HepG2 (cell line): Measurements from ENCODE around the gene PLCXD1. TPM values are rescaled to one million over a fixed set of nuclear protein-coding genes. Genes with fewer than 3 reads are reported as not detected.
"Not testable (repeated sequence)": the region's sequence is repeated elsewhere in the genome, so short reads cannot be mapped to it uniquely, and the experiment has no call there.

Experiments used
- ATAC-seq: fragments of 200-7000 bp; cut with Tn5 transposase; 3 replicates; pipeline ENCODE4 v1.9.1; 2020; ENCODE audit warnings: mild to moderate bottlenecking, moderate library complexity
- BruUV-seq: library from RNA; stranded (reverse); fragments of 400-500 nt; replicated peaks from 2 replicates; lab custom pipeline; 2021; lab: Mats Ljungman, UMichigan
- CTCF ChIA-PET: fragments of 300-600 bp; formaldehyde crosslinking; extraction: SDS; loops from one replicate; lab custom pipeline; 2021; ENCODE audit warnings: low total read pairs, inconsistent platforms, low intra/inter-chr PET ratio; lab: Yijun Ruan, JAX
- POLR2A ChIA-PET: fragments of 350-600 bp; sonication (Branson Sonifier 250); formaldehyde crosslinking; loops from one replicate; lab custom pipeline; 2020; ENCODE audit warnings: antibody characterized with exemption, inconsistent platforms; lab: Yijun Ruan, JAX
- DNase-seq: peaks from one replicate; pipeline ENCODE4 v3.0.0-alpha.2; 2015; ENCODE audit warnings: low spot score
- FAIRE-seq: peaks from 3 replicates; lab custom pipeline; 2011; peaks lifted over from hg19 to GRCh38; lab: Jason Lieb, UNC
- H2AFZ ChIP-seq: one replicate; pipeline ENCODE4 v1.6.1; 2011; ENCODE audit warnings: low read length, inconsistent platforms
- H3K27ac ChIP-seq: fragments of 300-600 bp; 3 replicates; pipeline ENCODE4 v1.8.0; 2011; ENCODE audit warnings: mixed run types, mild to moderate bottlenecking, mixed read lengths, low read length, inconsistent platforms; ENCODE audit not compliant: insufficient read depth; ENCODE audit errors: extremely low read length
- H3K27me3 ChIP-seq, 2 experiments: fragments of 200-600 bp in 1 of 2; 2 replicates in 1 of 2; 3 replicates in 1 of 2; pipeline versions ENCODE4 v1.6.0 to v1.8.0; 2011; ENCODE audit warnings: low read length in 2 of 2, mild to moderate bottlenecking in 2 of 2, moderate library complexity in 2 of 2, inconsistent platforms in 1 of 2; ENCODE audit not compliant: insufficient read depth in 2 of 2, control insufficient read depth in 1 of 2
- H3K36me3 ChIP-seq, 2 experiments: fragments of 200-600 bp in 1 of 2; replicated peaks in 1 of 2; 2 replicates in 1 of 2; 3 replicates in 1 of 2; pipeline versions ENCODE4 v1.5.1 to v1.8.0; 2011; ENCODE audit warnings: low read length in 2 of 2, inconsistent platforms in 1 of 2; ENCODE audit not compliant: insufficient read depth in 2 of 2, control insufficient read depth in 1 of 2
- H3K4me1 ChIP-seq: 2 replicates; pipeline ENCODE4 v1.5.1; 2012; ENCODE audit warnings: low read length, inconsistent platforms; ENCODE audit not compliant: insufficient read depth
- H3K4me2 ChIP-seq: 2 replicates; pipeline ENCODE4 v1.6.0; 2011; ENCODE audit warnings: low read depth, low read length, inconsistent platforms
- H3K4me3 ChIP-seq, 3 experiments: fragments of 200-600 bp in 1 of 3; sonication (generic), shearing (Covaris generic) in 1 of 3; replicated peaks in 1 of 3; 2 replicates each; pipeline ENCODE4 v1.5.1; 2011 to 2016; ENCODE audit warnings: low read length in 3 of 3, inconsistent platforms in 2 of 3, low read depth in 2 of 3, mild to moderate bottlenecking in 2 of 3, control low read depth in 1 of 3, mixed read lengths in 1 of 3; ENCODE audit not compliant: insufficient read depth in 1 of 3
- H3K79me2 ChIP-seq: one replicate; pipeline ENCODE4 v1.6.1; 2011; ENCODE audit warnings: low read length, inconsistent platforms; ENCODE audit not compliant: insufficient read depth
- H3K9ac ChIP-seq: 2 replicates; pipeline ENCODE4 v1.6.0; 2011; ENCODE audit warnings: mild to moderate bottlenecking, low read depth, low read length, inconsistent platforms; ENCODE audit not compliant: insufficient read depth
- H3K9me3 ChIP-seq: 2 replicates; pipeline ENCODE4 v1.5.1; 2012; ENCODE audit warnings: mild to moderate bottlenecking, low read length
- H4K20me1 ChIP-seq: 2 replicates; pipeline ENCODE4 v1.6.0; 2011; ENCODE audit warnings: inconsistent platforms, mild to moderate bottlenecking, low read length, moderate library complexity; ENCODE audit not compliant: insufficient read depth
- ESRRA ChIP-seq: sonication (generic); formaldehyde crosslinking; IDR thresholded peaks from 2 replicates; pipeline ENCODE4 v1.5.1; 2020; ENCODE audit warnings: mild to moderate bottlenecking, low read depth, missing genetic modification reagents
- FOXO1 ChIP-seq: sonication (generic); formaldehyde crosslinking; IDR thresholded peaks from 2 replicates; pipeline ENCODE4 v1.4.0; 2020; ENCODE audit warnings: missing genetic modification reagents
- RARA ChIP-seq: IDR thresholded peaks from 2 replicates; pipeline ENCODE4 v1.6.1; 2016; ENCODE audit warnings: missing genetic modification reagents, missing compliant biosample characterization
- ZNF292 ChIP-seq: sonication (generic); formaldehyde crosslinking; IDR thresholded peaks from 2 replicates; pipeline ENCODE4 v1.8.1; 2022; ENCODE audit warnings: mild to moderate bottlenecking, low read depth, missing genetic modification reagents, borderline replicate concordance
- ZNF34 ChIP-seq: sonication (generic); formaldehyde crosslinking; IDR thresholded peaks from 2 replicates; pipeline ENCODE4 v1.4.0; 2020; ENCODE audit warnings: mild to moderate bottlenecking, missing genetic modification reagents, borderline replicate concordance
- WGBS: methylation state at CpG from one replicate; pipeline ENCODE4 v1.1.6; 2017; ENCODE audit warnings: low lambda C conversion rate; 5-methylcytosine and 5-hydroxymethylcytosine counted together
- in situ Hi-C: cut with HindIII; loops from 2 replicates; pipeline ENCODE4 v1.10.0; 2017; ENCODE audit warnings: low pct_unique_long_range_greater_than_20kb; ENCODE audit not compliant: extremely low pct_ligation_motif_present
- intact Hi-C: fragments of 100-400 bp; cut with micrococcal nuclease; formaldehyde crosslinking; loops from one replicate; pipeline ENCODE4 v1.10.0; 2022; ENCODE audit not compliant: unreplicated experiment
- polyA plus RNA-seq, 8 experiments: library from polyadenylated mRNA; depleted of rRNA in 3 of 8; stranded (reverse) in 7 of 8; unstranded in 1 of 8; fragments of >200 nt; fragmentation: Illumina TruSeq in 4 of 8; extraction: Trizol in 4 of 8; gene quantifications; 2 replicates each; pipeline versions ENCODE4 v1.2.1 to v1.2.3, GENCODE V29; 2011 to 2016; ENCODE audit warnings: low read depth in 4 of 8, missing spikeins in 1 of 8, mixed read lengths in 1 of 8; ENCODE audit not compliant: insufficient read depth in 1 of 8
- total RNA-seq, 5 experiments: library from RNA; depleted of rRNA; stranded (reverse); fragments of >200 nt; fragmentation: Illumina TruSeq; extraction: Trizol; gene quantifications; 2 replicates each; pipeline ENCODE4 v1.2.3, GENCODE V29; 2016; ENCODE audit warnings: low read depth in 1 of 5
- TF ChIP-seq, protein P1 (sequence below): IDR thresholded peaks from 2 replicates; pipeline ENCODE4 v1.6.1; 2016; ENCODE audit warnings: mild to moderate bottlenecking
- TF ChIP-seq, protein P2 (sequence below): sonication (generic); formaldehyde crosslinking; IDR thresholded peaks from 2 replicates; pipeline ENCODE4 v1.9.0; 2021; ENCODE audit warnings: mild to moderate bottlenecking, missing genetic modification reagents

The PLCXD1 gene
- total and polyA plus RNA-seq, 2 of the 13 experiments (the other 11 are each of a cell fraction or from before 2014, with no cell fraction given), result 87.7 to 153 TPM

DNA sequence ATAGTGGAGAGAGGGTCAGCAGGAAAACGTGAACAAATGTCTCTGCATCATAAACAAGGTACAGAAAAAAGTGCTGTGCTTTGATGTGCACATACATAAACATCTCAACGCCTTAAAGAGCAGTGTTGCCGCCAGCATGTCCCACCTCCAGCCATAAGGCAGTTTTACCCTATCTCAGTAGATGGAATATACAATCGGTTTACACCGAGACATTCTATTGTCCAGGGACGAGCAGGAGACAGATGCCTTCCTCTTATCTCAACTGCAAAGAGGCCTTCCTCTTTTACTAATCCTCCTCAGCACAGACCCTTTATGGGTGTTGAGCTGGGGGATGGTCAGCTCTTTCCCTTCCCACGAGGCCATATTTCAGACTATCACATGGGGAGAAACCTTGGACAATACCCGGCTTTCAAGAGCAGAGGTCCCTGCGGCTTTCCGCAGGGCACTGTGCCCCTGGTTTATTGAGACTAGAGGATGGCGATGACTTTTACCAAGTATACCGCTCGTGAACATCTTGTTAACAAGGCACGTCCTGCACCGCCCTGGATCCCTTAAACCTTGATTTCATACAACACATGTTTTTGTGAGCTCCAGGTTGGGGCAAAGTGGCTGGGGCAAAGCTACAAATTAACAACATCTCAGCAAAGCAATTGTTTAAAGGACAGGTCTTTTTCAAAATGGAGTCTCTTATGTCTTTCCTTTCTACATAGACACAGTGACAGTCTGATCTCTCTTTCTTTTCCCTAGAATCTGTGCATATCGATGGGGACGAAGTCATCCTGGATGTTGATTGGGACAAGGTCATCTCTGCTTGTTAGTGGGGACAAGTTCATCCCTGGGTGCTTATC is 29.6 kb upstream of the PLCXD1 start:
- H3K4me3 ChIP-seq, H3K4me2 ChIP-seq, intact Hi-C loops, H3K27me3 ChIP-seq, ATAC-seq, H3K9me3 ChIP-seq, FAIRE-seq, H3K79me2 ChIP-seq, H2AFZ ChIP-seq, BruUV-seq, DNase-seq, H3K27ac ChIP-seq, H4K20me1 ChIP-seq, H3K36me3 ChIP-seq, in situ Hi-C loops, POLR2A ChIA-PET, H3K9ac ChIP-seq, CTCF ChIA-PET: not testable (repeated sequence)
- WGBS, result 51% methylated on average over 17 of the region's 17 CpGs
- 0 out of 2 replicates have a peak, but pooled peaks have one; percentile 6 for TF ChIP-seq RARA (CRISPR knock-in tag)
- peaks cover 16% of the 10 kb centered on the region for H3K4me1 ChIP-seq

GRCh38 chrX:252244-252956 is 28.8 kb upstream of the PLCXD1 start:
- intact Hi-C loops, result no loop called here
- Histone ChIP-seq H3K36me3 (no peaks in the 10 kb centered on the region), H2AFZ (no peak overlapping the region), H3K9ac (no peak overlapping the region), H3K4me1 (peaks cover 16% of the 10 kb centered on the region), H4K20me1 (no peaks in the 10 kb centered on the region), H3K4me3 (no peak overlapping the region), H3K27me3 (peaks cover 0 to 2% of the 10 kb centered on the region in 2 experiments; a peak in 1 of 5 replicates), H3K27ac (no peak overlapping the region), H3K9me3 (no peaks in the 10 kb centered on the region), H3K79me2 (no peaks in the 10 kb centered on the region), H3K4me2 (no peak overlapping the region)
- DNase-seq, result no peak
- 54% methylated on average over 8 of the region's 12 CpGs for WGBS
- POLR2A ChIA-PET, result no interaction called here
- CTCF ChIA-PET, result no interaction called here
- no TSS peak for BruUV-seq
- FAIRE-seq, result no peak
- in situ Hi-C loops, result no loop called here
- ATAC-seq, result no peak; the same call in 2 of the 3 replicates
- TF ChIP-seq ZNF292, result no peak
- TF ChIP-seq, protein P1, sequence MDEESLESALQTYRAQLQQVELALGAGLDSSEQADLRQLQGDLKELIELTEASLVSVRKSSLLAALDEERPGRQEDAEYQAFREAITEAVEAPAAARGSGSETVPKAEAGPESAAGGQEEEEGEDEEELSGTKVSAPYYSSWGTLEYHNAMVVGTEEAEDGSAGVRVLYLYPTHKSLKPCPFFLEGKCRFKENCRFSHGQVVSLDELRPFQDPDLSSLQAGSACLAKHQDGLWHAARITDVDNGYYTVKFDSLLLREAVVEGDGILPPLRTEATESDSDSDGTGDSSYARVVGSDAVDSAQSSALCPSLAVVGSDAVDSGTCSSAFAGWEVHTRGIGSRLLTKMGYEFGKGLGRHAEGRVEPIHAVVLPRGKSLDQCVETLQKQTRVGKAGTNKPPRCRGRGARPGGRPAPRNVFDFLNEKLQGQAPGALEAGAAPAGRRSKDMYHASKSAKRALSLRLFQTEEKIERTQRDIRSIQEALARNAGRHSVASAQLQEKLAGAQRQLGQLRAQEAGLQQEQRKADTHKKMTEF, result no peak
- no peak for TF ChIP-seq ZNF34 (CRISPR knock-in tag)
- TF ChIP-seq FOXO1 (CRISPR knock-in tag), result no peak
- peak; percentile 98 for TF ChIP-seq ESRRA (CRISPR knock-in tag)
- TF ChIP-seq, protein P2, sequence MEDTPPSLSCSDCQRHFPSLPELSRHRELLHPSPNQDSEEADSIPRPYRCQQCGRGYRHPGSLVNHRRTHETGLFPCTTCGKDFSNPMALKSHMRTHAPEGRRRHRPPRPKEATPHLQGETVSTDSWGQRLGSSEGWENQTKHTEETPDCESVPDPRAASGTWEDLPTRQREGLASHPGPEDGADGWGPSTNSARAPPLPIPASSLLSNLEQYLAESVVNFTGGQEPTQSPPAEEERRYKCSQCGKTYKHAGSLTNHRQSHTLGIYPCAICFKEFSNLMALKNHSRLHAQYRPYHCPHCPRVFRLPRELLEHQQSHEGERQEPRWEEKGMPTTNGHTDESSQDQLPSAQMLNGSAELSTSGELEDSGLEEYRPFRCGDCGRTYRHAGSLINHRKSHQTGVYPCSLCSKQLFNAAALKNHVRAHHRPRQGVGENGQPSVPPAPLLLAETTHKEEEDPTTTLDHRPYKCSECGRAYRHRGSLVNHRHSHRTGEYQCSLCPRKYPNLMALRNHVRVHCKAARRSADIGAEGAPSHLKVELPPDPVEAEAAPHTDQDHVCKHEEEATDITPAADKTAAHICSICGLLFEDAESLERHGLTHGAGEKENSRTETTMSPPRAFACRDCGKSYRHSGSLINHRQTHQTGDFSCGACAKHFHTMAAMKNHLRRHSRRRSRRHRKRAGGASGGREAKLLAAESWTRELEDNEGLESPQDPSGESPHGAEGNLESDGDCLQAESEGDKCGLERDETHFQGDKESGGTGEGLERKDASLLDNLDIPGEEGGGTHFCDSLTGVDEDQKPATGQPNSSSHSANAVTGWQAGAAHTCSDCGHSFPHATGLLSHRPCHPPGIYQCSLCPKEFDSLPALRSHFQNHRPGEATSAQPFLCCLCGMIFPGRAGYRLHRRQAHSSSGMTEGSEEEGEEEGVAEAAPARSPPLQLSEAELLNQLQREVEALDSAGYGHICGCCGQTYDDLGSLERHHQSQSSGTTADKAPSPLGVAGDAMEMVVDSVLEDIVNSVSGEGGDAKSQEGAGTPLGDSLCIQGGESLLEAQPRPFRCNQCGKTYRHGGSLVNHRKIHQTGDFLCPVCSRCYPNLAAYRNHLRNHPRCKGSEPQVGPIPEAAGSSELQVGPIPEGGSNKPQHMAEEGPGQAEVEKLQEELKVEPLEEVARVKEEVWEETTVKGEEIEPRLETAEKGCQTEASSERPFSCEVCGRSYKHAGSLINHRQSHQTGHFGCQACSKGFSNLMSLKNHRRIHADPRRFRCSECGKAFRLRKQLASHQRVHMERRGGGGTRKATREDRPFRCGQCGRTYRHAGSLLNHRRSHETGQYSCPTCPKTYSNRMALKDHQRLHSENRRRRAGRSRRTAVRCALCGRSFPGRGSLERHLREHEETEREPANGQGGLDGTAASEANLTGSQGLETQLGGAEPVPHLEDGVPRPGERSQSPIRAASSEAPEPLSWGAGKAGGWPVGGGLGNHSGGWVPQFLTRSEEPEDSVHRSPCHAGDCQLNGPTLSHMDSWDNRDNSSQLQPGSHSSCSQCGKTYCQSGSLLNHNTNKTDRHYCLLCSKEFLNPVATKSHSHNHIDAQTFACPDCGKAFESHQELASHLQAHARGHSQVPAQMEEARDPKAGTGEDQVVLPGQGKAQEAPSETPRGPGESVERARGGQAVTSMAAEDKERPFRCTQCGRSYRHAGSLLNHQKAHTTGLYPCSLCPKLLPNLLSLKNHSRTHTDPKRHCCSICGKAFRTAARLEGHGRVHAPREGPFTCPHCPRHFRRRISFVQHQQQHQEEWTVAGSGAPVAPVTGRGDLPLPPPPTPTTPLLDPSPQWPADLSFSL, result no peak
